Ecto neural progenitor cell (in vitro differentiated cells): ENCODE results near the gene GARIN5A.
"Not testable (repeated sequence)": the region's sequence is repeated elsewhere in the genome, so short reads cannot be mapped to it uniquely, and the experiment has no call there.

Experiments used
- DNase-seq: peaks from one replicate; pipeline ENCODE4 v3.0.0-alpha.2; 2018; ENCODE audit warnings: low spot score

GARIN5A gene

DNA sequence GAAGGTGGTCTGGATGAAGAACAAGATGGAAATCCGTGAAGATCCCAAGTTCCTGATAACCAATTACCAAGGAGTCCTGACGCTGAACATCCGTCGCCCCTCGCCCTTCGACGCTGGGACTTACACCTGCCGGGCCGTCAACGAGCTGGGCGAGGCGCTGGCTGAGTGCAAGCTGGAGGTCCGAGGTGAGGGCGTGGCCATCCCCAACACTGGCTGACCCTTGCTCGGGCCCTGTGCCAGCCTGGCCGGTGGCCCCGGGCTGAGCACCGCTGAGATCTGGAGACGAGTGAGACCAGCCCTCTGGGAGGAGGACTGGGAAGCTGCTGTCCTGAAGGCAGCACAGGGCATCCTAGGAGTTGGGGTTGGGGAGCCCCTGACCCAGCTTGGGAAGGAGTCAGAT is 12.3 kb downstream of the GARIN5A start:
- no peak for DNase-seq

DNA sequence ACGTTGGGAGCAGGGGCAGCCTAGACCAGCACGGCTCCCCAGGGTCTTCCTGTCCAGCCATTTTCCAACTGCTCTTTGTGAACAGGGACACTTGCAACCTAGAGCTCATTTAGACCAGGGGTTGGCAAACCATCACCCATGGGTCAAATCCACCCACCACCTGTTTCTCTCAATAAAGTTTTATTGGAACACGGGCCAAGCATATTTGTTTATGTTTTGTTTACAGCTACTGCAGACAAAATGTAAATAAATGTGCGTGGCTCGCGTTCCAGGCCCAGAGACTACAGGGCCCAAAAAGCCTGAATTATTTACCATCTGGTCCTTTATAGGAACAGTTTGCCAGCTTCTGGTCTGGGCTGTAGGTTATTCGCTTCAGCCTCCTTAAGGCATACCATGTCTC is 13.7 kb downstream of the GARIN5A start:
- no peak for DNase-seq

DNA sequence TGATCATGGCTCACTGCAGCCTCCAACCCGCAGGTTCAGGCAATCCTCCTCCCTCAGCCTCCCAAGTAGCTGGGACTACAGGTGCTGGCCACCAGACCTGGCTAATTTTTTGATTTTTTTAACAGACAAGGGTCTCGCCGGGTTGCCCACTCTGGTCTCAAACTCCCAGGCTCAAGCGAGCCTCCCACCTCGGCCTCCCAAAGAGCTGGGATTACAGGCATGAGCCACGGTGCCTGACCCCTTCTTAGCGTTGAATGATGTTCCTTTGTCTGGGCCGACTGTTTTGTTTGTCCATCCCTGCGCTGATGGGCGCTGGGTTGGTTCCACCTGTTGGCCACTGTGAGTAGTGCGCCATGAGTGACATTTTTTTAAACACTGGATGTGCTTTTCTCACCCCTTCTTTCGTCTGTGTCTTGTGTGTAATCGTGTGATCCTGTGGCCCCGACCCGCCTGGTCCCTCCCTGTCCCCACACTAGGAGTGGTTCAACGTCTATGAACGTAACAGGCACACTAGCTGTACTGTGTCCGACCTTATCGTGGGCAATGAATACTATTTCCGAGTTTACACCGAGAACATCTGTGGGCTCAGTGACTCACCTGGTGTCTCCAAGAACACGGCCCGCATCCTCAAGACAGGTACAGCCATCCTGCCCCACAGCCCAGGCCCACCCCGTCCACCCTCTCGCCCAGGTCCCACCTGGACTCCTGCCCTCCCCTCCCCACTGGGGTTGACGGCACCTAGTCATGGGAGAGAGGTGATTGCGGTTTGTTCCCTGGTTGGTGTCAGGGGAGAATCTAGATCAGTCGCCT is 15.4 kb downstream of the GARIN5A start:
- peak; percentile 81 for DNase-seq

DNA sequence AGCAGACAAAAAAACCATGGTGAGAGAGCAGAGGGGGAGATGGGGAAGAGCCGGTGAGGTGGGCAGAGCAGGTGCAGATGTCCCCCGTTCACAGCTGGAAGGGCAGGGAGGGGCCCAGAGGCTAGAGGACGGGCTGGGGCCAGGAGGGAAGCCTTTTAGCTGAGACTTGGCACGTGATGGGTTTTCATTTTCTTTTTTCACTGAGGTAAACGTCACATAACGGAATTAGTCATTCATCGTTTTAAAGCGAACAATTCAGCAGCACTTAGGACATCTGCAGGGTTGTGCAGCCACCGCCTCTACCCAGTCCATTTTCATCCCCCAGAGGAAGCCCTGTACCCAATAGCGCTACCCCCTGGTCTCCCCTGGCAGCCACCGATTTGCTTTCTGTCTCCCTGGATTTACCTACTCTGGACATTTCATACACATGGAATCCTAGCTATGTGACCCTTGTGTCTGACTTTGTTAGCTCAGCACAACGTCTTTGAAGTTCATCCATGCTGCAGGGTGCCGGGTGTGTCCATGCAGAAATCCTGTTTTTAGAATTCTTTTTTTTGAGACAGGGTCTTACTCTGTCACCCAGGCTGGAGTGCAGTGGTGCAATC is 16.4 kb downstream of the GARIN5A start:
- no peak for DNase-seq

DNA sequence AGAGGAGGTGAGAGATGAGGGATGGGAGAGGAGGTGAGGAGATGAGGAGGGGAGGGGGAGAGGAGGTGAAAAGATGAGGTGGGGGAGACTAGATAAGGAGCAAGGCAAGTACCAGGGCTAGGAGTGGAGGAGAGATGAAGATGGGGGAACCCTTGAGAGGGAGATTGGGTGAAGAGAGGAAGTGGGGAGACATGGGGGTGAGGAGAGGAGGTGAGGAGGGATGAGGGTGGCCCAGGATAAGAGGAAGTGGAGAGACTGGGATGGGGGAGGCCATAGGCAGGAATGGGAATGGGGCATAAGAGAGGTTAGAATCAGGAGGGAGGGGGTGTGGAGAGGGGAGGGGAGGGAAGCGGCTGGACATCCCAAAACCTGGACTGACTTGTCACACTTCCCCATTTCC is 17.0 kb downstream of the GARIN5A start:
- no peak for DNase-seq

DNA sequence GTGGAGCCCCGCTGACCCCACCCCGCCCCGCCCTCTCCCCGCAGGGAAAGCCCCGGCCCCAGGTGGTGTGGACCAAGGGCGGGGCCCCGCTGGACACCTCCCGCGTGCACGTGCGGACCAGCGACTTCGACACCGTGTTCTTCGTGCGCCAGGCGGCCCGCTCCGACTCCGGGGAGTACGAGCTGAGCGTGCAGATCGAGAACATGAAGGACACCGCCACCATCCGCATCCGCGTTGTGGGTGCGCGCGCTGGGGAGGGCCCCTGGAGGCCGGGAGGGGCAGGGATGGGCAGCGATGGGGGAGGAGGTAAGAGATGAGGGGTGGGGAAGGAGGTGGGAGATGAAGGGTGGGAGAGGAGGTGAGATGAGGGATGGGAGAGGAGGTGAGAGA is 17.6 kb downstream of the GARIN5A start:
- DNase-seq: no peak

DNA sequence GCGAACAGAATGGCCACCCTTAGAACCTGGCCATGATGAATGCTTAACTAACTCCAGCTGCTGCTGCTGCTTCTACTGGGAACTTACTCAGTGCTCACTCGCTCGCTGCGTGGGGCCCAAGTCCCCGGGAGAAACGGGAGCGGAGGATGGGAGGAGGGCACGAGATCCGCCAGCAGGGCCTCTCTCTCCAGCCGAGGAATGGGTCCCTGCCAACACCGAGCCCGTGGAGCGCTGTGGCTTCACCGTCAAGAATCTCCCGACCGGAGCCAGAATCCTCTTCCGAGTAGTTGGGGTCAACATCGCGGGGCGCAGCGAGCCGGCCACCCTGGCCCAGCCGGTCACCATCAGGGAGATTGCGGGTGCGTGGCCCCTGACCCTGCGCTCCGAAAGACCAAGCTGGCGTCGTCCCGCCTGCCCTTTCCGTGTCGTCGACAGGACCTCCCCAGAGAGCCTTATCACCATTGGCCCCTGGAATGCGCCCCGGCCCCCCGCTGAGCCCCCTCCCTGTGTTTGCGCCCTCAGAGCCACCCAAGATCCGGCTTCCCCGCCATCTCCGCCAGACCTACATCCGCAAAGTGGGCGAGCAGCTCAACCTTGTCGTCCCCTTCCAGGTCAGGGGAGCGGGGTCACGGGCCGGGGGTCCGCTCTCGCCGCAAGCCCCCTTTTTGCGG is 18.1 kb downstream of the GARIN5A start:
- DNase-seq: no peak

DNA sequence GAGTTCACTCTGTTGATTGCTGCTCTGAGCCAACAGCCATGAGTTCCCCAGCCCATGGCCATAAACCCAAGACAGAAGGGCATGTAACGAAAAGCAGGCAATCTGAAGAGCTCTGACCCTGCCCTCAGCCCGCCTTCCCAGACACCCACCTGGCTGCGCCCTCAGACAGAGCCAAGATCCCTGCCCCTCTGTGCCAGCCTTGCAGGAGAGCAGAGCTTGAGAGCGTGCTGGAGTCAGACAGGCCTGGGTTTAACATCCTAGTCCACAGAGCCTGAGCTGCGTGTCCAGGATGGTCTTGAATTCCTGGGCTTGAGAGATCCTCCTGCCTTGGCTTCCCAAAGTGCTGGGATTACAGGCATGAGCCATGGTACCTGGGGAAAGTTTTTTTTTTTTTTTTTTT is 19.3 kb downstream of the GARIN5A start:
- no peak for DNase-seq

DNA sequence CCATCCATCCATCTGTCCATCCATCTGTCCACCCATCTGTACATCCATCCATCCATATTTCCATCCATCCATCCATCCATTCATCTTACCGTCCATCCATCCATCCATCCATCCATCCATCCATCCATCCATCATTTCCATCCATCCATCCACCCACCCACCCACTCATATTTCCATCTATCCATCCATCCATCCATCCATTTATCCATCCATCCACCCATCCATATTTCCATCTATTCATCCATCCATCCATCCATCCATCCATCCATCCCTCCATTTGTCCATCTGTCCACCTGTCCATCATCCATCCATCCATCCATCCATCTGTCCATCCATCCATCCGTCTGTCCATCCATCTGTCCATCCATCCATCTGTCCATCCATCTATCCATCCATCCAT is 20.7 kb downstream of the GARIN5A start:
- DNase-seq: no peak

DNA sequence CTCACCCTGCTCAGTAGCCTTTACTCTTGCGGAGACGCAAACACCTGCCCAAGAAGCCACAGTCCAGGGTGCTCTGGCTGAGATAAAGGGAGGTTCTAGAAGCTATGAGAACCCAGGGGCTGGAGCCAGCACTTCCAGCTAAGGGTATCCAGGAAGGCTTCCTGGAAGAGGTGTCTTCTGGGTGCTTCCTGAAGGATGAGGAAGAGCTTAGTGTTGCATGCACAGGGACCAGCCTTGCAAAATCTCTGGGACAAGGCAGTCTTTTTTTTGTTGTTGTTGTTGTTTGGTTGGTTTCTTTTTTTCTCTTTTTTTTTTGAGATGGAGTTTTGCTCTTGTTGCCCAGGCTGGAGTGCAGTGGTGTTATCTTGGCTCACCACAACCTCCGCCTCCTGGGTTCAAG is 23.4 kb downstream of the GARIN5A start:
- no peak for DNase-seq

DNA sequence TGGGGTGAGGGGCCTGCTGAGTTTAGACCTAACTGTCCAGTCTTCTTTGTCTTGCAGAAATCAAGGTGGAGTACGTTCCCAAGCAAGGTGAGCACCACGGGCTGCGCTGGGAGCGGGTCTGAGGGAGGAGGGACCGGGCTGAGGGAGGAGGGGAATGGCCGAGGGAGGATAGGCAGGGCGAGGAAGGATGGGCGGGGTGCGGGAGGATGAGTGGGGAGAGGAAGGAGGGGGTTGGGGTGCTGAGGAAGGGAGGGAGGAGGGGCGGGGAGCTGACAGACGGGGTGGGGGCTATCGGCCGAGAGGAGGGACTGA is 25.5 kb downstream of the GARIN5A start:
- no peak for DNase-seq

DNA sequence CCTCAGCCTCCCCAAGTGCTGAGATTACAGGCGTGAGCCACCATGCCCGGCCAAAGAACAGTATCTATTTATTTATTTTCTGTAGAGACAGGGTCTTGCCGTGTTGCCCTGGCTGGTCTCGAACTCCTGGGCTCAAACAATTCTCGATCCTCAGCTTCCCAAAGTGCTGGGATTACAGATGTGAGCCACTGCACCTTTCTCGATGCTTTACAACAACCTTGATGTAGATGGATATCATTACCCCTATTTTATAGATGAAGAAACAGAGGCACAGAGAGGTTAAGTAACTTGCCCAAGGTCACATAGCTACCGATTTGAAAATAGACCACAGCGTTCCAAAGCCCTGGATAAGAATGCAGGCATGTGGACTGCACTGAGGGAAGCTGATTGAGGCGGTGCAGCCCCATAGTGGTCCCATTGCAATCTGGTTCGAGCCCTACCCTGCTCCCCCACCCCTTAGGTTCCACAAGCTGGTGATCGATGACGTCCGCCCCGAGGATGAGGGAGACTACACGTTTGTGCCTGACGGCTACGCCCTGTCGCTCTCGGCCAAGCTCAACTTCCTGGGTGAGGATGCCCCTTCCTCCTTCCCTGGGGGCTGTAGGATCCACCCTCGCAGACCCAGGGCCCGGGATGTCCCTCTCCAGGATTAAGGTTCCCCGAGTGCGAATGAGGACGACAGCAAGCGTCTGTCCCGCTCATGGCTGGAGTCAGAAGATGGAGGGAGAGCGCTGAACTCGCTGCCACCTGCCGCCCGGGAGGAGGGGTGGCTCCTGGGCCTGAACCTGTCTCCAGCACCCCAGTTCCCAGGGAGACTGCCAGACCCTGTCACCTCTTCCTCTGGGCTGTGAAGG is 26.1 kb downstream of the GARIN5A start:
- no peak for DNase-seq

DNA sequence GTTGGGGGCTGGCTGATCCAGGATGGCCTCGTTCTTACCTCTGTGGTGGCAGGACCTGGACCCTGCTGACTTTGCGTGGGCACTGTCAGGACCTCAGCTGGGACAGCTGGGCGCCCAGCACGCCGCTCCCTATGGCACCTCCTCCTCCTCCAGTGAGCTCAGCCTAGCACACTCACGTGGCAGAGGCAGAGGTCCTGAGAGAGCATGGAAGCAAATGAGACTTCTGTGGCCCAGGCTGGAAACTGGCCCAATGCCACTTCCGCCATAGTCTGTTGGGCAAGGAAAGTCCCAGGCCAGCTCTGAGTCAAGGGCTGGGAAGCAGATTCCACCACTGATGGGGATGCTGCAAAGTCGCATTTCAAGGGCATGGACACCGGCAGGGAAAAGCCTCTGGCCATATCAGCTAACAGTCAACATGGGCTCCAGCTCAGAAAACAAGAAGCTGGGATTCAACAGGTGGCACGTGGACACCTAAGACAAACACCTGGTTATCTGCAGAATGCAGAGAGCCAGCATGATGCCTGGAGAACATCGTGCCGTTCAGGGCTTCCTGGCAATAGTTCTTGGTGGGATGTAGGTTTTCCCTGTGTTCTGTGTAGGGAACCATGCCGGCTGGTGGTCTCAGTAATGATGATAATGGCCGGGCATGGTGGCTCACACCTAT is 27.3 kb downstream of the GARIN5A start:
- DNase-seq: no peak

DNA sequence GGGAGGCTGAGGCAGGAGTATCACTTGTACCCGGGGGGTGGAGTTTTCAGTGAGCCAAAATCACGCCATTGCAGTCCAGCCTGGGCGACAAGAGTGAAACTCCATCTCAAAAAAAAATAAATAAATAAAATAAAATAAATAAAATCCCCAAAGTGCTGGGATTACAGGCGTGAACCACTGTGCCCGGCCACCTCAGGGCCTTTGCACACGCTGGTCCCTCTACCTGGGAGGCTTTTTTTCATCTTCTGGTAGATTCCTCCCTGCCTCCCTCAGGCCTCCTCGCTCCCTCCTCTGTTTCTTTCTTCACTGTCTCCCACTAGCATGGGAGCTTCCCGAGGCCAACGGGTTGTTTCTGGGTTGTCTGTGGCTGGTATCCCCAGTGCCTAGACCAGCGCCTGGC is 28.9 kb downstream of the GARIN5A start:
- no peak for DNase-seq

DNA sequence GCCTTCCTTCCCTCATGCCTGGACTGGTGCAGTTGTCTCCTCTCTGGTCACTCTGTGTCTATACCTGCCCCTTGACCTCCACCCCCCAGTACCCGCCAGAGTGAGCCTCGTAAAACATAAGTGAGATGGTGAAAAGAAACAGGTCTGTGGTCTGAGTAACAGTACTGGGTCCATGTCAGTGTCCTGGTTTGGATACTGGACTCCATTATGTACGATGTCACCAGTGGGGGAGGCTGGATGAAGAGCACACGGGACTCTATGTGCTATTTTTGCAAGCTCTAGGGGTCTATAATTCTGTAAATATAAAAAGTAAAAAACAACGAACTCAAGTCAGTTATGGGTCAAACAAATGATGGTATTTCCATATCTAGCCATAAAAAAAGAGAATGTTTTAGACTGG is 29.6 kb downstream of the GARIN5A start:
- DNase-seq: no peak

DNA sequence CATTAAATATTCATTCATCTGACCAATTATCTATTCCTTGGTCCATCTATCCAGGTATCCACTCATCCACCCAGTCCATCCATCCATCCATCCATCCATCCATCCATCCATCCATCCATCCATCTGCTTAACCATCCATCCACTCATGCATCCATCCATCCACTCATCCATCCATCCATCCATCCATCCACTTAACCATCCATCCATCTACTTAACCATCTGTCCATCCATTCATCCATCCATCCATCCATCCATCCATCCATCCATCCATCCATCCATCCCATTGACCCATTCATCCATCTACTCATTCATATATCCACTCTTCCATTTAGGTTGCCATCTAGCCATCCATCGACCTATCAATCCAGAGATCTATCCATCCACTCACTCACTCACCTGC is 32.6 kb downstream of the GARIN5A start:
- no peak for DNase-seq

DNA sequence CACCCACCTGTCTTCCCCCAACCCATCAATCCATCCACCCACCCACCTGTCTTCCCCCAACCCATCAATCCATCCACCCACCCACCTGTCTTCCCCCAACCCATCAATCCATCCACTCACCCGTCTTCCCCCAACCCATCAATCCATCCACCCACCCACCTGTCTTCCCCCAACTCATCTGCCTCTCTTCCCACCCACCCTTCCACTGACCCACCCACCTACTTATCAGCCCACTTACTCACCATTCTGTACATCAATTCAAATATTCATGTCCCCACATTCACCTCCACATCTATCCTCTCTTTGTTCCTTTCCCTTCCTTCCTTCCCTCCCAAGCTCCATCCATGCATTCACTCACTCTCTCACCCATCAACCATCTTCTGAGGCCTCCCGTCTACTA is 37.5 kb downstream of the GARIN5A start:
- not testable (repeated sequence) for DNase-seq

DNA sequence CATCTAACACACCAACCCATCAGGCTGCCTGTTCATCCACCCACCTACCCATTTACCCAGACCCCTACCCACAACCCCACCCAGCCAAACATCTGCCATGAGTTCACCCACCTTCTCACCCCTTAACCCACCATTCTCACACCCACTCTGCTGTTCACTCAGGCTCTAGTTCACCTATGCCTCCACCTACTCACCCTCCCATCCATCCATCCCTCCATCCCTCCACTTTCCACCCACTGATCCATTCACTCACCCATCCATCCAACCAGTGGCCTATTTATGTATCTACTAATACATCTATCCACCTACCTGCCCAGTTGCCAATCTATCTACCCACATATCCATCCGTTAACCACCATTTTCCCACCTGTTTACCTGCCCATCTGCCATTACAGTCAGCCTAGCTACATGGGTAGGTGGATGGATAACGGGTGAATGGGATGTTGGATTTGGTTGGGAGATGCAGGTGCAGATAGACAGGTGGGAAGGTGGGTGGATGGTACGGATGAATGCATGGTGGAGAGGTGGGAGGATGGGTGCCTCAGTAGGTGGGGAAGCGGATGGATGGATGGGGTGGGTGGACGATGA is 38.7 kb downstream of the GARIN5A start:
- DNase-seq: no peak

DNA sequence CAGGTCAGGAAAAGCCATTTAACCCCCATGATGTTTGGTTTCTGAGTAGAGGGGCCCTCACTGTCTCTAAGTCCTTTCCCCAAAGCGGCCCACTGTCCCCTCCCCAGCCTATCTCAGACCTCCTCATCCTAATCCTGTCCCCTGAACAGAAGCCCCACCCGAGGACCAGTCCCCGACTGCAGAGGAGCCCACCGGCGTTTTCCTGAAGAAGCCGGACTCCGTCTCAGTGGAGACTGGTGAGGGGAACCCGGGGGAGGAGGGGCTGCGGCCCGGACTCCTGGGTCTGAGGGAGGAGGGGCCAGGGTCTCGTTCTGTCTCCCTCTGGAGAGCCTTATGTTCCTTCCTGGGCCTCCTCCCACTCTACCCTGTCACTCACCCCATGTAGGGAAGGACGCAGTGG is 41.0 kb downstream of the GARIN5A start:
- DNase-seq: no peak

DNA sequence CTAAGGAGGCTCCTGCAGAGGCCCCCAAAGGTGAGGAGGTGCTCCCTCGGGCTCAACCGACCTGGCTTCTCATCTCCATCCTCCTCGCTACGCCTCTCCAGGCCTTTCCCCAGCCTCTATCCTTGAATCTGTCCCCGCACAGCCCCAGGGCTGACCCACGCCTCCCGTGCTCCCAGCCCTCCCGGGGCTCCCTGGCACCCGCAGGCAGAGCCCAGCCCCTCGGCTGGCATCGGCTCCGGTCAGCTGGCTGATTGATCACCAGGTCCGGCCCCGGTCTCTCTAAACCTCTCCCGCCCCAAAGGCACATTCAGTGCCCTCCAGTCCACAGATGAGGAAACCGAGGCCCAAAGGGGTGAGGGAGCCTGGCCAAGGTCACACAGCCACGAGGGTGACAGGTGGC is 41.4 kb downstream of the GARIN5A start:
- DNase-seq: no peak

DNA sequence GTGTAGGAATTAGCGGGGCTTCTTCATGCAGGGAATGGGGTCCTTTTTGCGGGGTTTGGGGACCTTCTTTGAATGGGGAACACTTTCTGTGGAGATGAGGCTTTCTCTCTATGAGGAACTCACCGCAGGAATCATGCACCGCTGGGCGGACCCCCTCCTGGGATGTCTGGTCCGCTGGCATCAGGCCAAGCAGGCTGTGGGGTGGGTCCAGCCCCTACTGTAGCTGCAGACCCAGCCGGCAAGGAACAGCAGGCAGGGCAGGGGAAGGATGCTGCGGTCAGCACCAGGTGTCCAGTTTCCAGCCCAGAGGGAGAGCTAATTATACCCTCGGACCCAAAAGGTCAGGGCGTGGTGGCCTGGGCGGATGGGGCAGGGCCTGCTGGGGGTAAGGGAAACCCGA is 42.1 kb downstream of the GARIN5A start:
- no peak for DNase-seq
